ENCODE measurements around the gene MC1R.
"Not testable (repeated sequence)": the region's sequence is repeated elsewhere in the genome, so short reads cannot be mapped to it uniquely, and the experiment has no call there.

Gene MC1R

GRCh38 chr16:89964201-89964600 lies 45.5 kb downstream of the MC1R start:
- no peak for DNase-seq

GRCh38 chr16:89965447-89966225 lies 47.0 kb downstream of the MC1R start:
- no peak for DNase-seq

- DNase-seq, result no peak
These were observed 48.1 kb downstream of the MC1R start for GRCh38 chr16:89966756-89967155.

- DNase-seq, result not testable (repeated sequence)
These were observed 48.8 kb downstream of the MC1R start for GRCh38 chr16:89967436-89967835.

- not testable (repeated sequence) for DNase-seq
These were observed 49.4 kb downstream of the MC1R start for GRCh38 chr16:89968074-89968473.

GRCh38 chr16:89969741-89970410 lies 51.2 kb downstream of the MC1R start:
- DNase-seq, result no peak
